ENCODE data around the gene POFUT2.

GRCh38 chr21:45225041-45225740 lies 62.5 kb downstream of the POFUT2 start:
- no peak for TF ChIP-seq POLR2A (IDR thresholded peaks at IDR 0.05)
- TF ChIP-seq CTCF (IDR thresholded peaks at IDR 0.05) = no peak
